HG03442 (cell line): ENCODE measurements around the gene NGEF.

Source experiments
- ATAC-seq: cut with Tn5 transposase; IDR thresholded peaks from one replicate; pipeline ENCODE4 v1.9.1; 2021; ENCODE audit warnings: mild to moderate bottlenecking, moderate library complexity; ENCODE audit not compliant: unreplicated experiment

NGEF gene

GRCh38 chr2:232901736-232902578 lies 111.1 kb downstream of the NGEF start:
- no peak for ATAC-seq

- no peak for ATAC-seq
These were observed 112.0 kb downstream of the NGEF start for GRCh38 chr2:232900811-232901735.

- ATAC-seq, result no peak
These were observed 114.2 kb downstream of the NGEF start for GRCh38 chr2:232898592-232899543.

GRCh38 chr2:232897598-232898408 lies 115.3 kb downstream of the NGEF start:
- no peak for ATAC-seq

- no peak for ATAC-seq
These were observed 116.1 kb downstream of the NGEF start for GRCh38 chr2:232896720-232897597.

- no peak for ATAC-seq
These were observed 116.9 kb downstream of the NGEF start for GRCh38 chr2:232896111-232896510.

GRCh38 chr2:232894746-232895145 lies 118.3 kb downstream of the NGEF start:
- ATAC-seq, result no peak

GRCh38 chr2:232894251-232894650 lies 118.8 kb downstream of the NGEF start:
- no peak for ATAC-seq

- ATAC-seq, result no peak
These were observed 119.2 kb downstream of the NGEF start for GRCh38 chr2:232893834-232894233.

- no peak for ATAC-seq
These were observed 120.2 kb downstream of the NGEF start for GRCh38 chr2:232892843-232893242.

GRCh38 chr2:232892221-232892620 lies 120.8 kb downstream of the NGEF start:
- ATAC-seq, result no peak

GRCh38 chr2:232891621-232892071 lies 121.4 kb downstream of the NGEF start:
- ATAC-seq, result no peak

- ATAC-seq, result no peak
These were observed 122.0 kb downstream of the NGEF start for GRCh38 chr2:232890896-232891601.

- ATAC-seq, result no peak
These were observed 122.5 kb downstream of the NGEF start for GRCh38 chr2:232890536-232890895.

GRCh38 chr2:232889876-232890401 lies 123.1 kb downstream of the NGEF start:
- no peak for ATAC-seq

GRCh38 chr2:232888839-232889529 lies 124.1 kb downstream of the NGEF start:
- no peak for ATAC-seq

- ATAC-seq, result no peak
These were observed 124.8 kb downstream of the NGEF start for GRCh38 chr2:232888099-232888836.
